GM10248 (cell line): Measurements from ENCODE around the gene ARHGAP15.

Experiments used
- CTCF ChIA-PET: fragments of 300-600 bp; sonication (Branson Sonifier 250); formaldehyde crosslinking; extraction: SDS; loops from one replicate; lab custom pipeline; 2021; ENCODE audit warnings: antibody characterized with exemption; lab: Yijun Ruan, JAX
- POLR2A ChIA-PET: fragments of 350-650 bp; sonication (Branson Sonifier 250); formaldehyde crosslinking; extraction: SDS; loops from one replicate; lab custom pipeline; 2020; ENCODE audit warnings: antibody characterized with exemption; lab: Yijun Ruan, JAX
- DNase-seq: peaks from one replicate; pipeline ENCODE4 v3.0.0; 2012; ENCODE audit errors: extremely low spot score
- CTCF ChIP-seq: IDR thresholded peaks from 2 replicates; pipeline ENCODE4 v1.5.1; 2012; ENCODE audit warnings: mild to moderate bottlenecking, low read depth; ENCODE audit errors: extremely low read depth, missing control alignments, control extremely low read depth

ARHGAP15 gene

GRCh38 chr2:143522699-143523098 lies 393.5 kb downstream of the ARHGAP15 start:
- DNase-seq = no peak
- ChIA-PET POLR2A (no interaction called here), CTCF (interaction anchor here (1.7 kb wide), 1 partner anchor 10 kb away, joined by 9 read pairs; no protein-coding TSS in a partner anchor)
- TF ChIP-seq CTCF = no peak

- TF ChIP-seq CTCF = no peak
- POLR2A ChIA-PET = no interaction called here
- CTCF ChIA-PET = no interaction called here
- no peak for DNase-seq
Observed at GRCh38 chr2:143524119-143524553, 394.9 kb downstream of the ARHGAP15 start.

GRCh38 chr2:143524559-143525401 lies 395.6 kb downstream of the ARHGAP15 start:
- DNase-seq = no peak
- no peak for TF ChIP-seq CTCF
- ChIA-PET CTCF (interaction anchor here (1.5 kb wide), 1 partner anchor 11 kb away, joined by 3 read pairs; no protein-coding TSS in a partner anchor), POLR2A (no interaction called here)

GRCh38 chr2:143525402-143525860 lies 396.2 kb downstream of the ARHGAP15 start:
- CTCF ChIA-PET = interaction anchor here (1.5 kb wide), 2 partner anchors 11 to 30 kb away, joined by 3 to 5 read pairs; no protein-coding TSS in a partner anchor
- POLR2A ChIA-PET = no interaction called here
- no peak for DNase-seq
- no peak for TF ChIP-seq CTCF

- TF ChIP-seq CTCF = no peak
- DNase-seq = no peak
- CTCF ChIA-PET = interaction anchor here (1.5 kb wide), 2 partner anchors 12 to 31 kb away, joined by 3 to 5 read pairs; no protein-coding TSS in a partner anchor
- POLR2A ChIA-PET = no interaction called here
Observed at GRCh38 chr2:143526498-143526897, 397.3 kb downstream of the ARHGAP15 start.

GRCh38 chr2:143528021-143528420 lies 398.8 kb downstream of the ARHGAP15 start:
- no peak for TF ChIP-seq CTCF
- DNase-seq = no peak
- ChIA-PET POLR2A (no interaction called here), CTCF (no interaction called here)
